HL-60 (cell line): ENCODE results near the gene KRT37.

Source experiments
- DNase-seq, 2 experiments: peaks; one replicate each; pipeline ENCODE4 v3.0.0-alpha.2; 2010 to 2020; ENCODE audit warnings: low read depth in 1 of 2, low spot score in 1 of 2
- H3K27ac ChIP-seq: fragments of 250-450 bp; sonication (Bioruptor Pico); replicated peaks from 2 replicates; pipeline ENCODE4 v1.5.1; 2020; ENCODE audit warnings: mild to moderate bottlenecking, moderate library complexity
- H3K27me3 ChIP-seq: fragments of 250-450 bp; sonication (Bioruptor Pico); 2 replicates; pipeline ENCODE4 v1.5.1; 2021; ENCODE audit warnings: mild to moderate bottlenecking, moderate library complexity; ENCODE audit not compliant: insufficient read depth, poor library complexity, severe bottlenecking
- H3K4me3 ChIP-seq: replicated peaks from 2 replicates; pipeline ENCODE4 v1.5.1; 2011; ENCODE audit warnings: mild to moderate bottlenecking, control low read depth, low read length; ENCODE audit not compliant: insufficient read depth
- CTCF ChIP-seq: IDR thresholded peaks from one replicate; pipeline ENCODE4 v1.5.1; 2011; ENCODE audit warnings: low read length, control low read depth, inconsistent platforms; ENCODE audit not compliant: insufficient read depth
- GABPA ChIP-seq: IDR thresholded peaks from 2 replicates; pipeline ENCODE4 v1.6.1; 2012; ENCODE audit warnings: low read depth
- POLR2AphosphoS5 ChIP-seq: IDR thresholded peaks from 2 replicates; pipeline ENCODE4 v1.6.1; 2012; ENCODE audit warnings: low read depth
- REST ChIP-seq: IDR thresholded peaks from 2 replicates; pipeline ENCODE4 v1.6.1; 2012; ENCODE audit warnings: low read depth; ENCODE audit not compliant: insufficient replicate concordance
- SPI1 ChIP-seq: IDR thresholded peaks from 2 replicates; pipeline ENCODE4 v1.6.1; 2012; ENCODE audit warnings: low read depth, mild to moderate bottlenecking, borderline replicate concordance

The KRT37 gene

GRCh38 chr17:41437254-41437653 lies 12.9 kb upstream of the KRT37 start:
- no peak for DNase-seq
- H3K27me3 ChIP-seq, result peaks cover 3% of the 10 kb centered on the region
- H3K4me3 ChIP-seq, result no peak overlapping the region
- TF ChIP-seq SPI1, result no peak
- no peak for TF ChIP-seq POLR2AphosphoS5
- no peak for TF ChIP-seq REST
- no peak for TF ChIP-seq GABPA
- TF ChIP-seq CTCF, result no peak
- H3K27ac ChIP-seq, result no peak overlapping the region

DNA sequence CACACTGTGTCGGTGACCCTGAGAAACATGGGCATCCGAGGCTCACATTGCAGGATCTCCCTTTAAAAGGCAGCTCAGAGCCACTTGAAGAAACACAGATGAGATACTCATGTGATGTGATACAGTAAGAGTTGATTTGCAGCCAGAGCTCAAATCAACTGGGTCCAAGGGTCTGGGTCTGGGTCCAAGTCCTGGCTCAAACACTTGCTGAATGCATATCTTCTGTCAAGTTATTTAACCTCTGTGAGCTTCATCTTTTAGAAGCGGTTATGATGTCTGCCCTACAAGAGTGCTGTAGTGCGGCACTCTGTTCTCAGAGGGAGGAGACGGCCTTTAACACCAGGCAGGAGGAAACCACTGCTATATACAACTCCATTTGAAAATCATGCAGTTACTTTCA lies 10.0 kb upstream of the KRT37 start:
- TF ChIP-seq SPI1 (no peak), CTCF (no peak), GABPA (no peak), REST (no peak), POLR2AphosphoS5 (no peak)

GRCh38 chr17:41434005-41434404 lies 9.6 kb upstream of the KRT37 start:
- TF ChIP-seq REST (no peak), SPI1 (no peak), CTCF (no peak), POLR2AphosphoS5 (no peak), GABPA (no peak)
- Histone ChIP-seq H3K27me3 (peaks cover 2% of the 10 kb centered on the region), H3K4me3 (no peak overlapping the region), H3K27ac (no peak overlapping the region)
- no peak for DNase-seq

More for the DNA sequence above, 10.0 kb upstream of the KRT37 start:
- DNase-seq, result no peak
- no peak overlapping the region for H3K4me3 ChIP-seq
- H3K27ac ChIP-seq, result no peak overlapping the region
- peaks cover 4% of the 10 kb centered on the region for H3K27me3 ChIP-seq
